NCI-H1092 treated with DMSO at 0.1 percent for 48 hours (cell line): ENCODE measurements around the gene GMCL2.

Experiments used
- DNase-seq: peaks from one replicate; lab custom pipeline; 2025; lab: John Stamatoyannopoulos, UW

GMCL2 gene

DNA sequence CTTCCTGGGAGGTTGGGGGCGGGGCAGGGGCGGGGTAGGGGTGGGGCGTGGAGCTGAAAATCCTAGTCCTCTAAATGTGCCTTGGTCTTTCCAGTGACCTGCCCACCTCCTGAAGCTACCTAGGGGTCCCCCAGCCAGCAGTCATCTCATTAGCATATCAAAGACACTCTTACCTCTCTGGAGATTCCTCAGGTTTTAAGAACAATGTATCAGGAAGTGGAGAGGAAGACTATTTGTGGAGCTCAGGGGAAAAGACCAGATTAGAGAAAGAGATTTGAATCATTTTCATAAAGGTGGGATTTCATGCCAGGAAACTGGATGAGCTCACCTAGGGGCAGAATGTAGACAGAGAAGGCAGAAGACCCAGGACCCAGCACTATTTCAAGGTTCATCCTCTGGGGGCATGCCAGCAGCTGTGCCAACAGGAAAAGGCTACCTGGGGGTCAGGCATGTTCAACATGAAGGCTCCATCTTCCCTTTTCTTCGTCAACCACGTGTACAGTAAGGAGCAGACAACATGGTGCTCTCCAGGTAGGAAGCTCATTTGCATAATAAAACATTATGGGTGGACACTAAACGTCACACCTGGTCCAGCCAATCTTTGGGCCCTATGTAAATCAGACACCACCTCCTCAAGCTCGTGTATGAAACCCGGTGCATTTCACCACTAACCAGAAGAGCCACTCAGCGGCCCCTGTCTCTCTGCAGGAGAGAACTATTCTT is 6.9 kb downstream of the GMCL2 start:
- DNase-seq, result no peak

GRCh38 chr5:178177569-178177968 is 9.6 kb downstream of the GMCL2 start:
- DNase-seq, result no peak

GRCh38 chr5:178176791-178177190 is 10.4 kb downstream of the GMCL2 start:
- no peak for DNase-seq

GRCh38 chr5:178174456-178174855 is 12.7 kb downstream of the GMCL2 start:
- no peak for DNase-seq

DNA sequence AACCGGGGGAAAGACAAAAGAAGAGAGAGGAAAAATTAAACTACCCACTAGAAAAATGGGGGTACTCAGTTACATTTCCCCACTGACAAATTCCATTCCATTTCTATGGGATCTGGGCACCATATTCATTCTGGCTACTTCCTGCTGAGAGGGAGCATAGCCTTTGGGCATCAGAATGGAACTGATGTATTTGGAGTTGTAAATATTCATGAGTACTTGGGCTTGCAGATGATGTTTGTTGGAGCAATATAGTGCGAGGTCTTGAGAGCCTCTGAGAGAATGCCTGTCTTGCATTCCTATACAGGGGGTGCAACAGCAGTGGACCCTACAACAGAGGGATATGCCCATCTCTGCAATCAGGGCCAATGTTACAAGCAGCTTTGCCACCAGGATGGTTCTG is 16.7 kb downstream of the GMCL2 start:
- DNase-seq, result no peak

DNA sequence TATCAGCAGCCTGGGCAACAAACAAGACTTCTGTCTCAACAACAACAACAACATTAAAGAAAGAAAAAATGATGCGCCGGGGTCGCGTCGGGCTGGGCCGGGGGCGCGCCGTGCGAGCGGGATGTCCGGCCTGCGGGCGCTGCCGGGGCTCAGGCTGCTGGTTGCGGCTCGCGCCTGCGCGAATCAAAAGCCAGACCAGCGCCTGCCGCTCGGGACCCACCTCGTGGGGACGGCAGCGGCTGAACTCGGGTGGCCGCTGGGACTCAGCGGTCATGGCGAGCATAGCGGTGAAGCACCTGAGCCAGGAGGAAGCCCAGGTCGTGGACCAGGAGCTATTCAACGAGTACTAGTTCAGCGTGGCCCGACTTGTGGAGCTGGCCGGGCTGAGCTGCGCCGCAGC is 21.6 kb downstream of the GMCL2 start:
- no peak for DNase-seq

- DNase-seq, result peak; percentile 78
Measured at GRCh38 chr5:178163772-178164735, 23.1 kb downstream of the GMCL2 start.

DNA sequence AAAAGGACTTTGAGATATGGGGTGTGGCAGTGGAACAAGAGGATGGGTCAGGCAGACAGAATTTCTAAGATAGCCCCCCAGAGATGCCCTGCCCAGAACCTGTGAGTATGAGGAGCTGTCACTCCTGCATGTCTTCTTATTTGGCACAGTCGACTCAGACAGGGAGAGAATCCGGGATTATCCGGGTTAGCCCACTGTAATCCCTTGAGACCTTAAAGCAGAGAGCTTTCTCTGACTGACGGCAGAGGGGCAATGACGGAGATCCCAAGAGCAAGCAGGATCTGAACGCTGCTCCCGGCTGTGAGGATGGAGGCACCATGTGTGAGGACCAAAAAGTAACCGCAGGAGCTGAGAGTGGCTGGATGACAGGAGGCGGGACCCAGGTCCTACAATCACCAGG is 24.7 kb downstream of the GMCL2 start:
- DNase-seq, result no peak

GRCh38 chr5:178160176-178160575 is 27.0 kb downstream of the GMCL2 start:
- no peak for DNase-seq

DNA sequence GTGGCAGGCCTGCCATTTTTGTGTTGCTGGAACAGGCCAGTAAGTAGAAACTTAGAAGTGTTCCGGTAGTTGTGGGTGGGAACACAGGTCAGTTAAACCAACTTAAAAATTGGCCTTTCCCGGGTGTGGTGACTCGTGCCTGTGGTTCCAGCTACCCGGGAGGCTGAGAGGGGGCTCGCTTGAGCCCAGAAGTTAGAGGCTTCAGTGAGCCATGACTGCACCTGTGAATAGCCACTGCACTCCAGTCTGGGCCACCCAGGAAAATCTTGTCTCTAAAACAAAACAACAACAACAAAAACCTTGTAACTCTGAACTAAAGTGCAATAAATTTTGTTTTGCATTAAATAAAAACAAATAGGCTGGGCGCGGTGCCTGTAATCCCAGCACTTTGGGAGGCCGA is 32.1 kb downstream of the GMCL2 start:
- DNase-seq, result no peak

DNA sequence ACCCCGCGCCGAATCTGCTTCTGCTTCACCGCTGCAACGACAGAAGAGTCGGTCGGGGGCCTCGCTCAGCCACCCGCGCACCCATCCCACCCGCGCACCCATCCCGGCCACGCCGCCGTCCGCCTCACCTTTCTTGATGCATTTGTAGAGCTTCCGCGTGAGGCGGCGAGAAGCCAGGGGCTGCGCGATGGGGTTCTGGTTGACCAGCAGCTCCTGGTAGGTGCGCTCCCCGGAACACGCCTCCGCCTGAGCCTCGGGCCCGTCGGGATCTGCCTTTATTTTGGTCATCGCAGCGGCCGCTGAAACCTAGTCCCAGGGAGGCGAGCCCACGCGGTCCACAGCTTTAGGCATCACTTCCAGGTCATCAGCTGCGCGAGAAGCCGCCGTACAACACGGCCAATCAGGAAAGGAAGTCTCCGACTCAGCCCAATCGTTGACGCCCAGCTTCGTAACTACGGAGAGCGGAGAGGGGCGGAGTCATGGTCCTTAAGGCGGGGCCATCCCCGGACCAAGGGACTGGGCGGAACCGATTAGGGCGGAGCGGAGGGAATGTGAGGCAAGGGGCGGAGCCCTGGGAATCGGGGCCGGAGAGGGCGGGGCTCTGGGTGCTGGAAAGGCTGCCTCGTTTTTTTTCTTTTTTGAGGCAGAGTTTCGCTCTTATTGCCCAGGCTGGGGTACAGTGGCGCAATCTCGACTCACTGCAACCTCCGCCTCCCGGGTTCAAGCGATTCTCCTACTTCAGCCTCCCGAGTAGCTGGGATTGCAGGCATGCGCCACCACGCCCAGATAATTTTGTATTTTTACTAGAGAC is 33.4 kb downstream of the GMCL2 start, which contains the start of gene NHP2:
NHP2 (minus strand) TSS at position 356 of the 811 bp plus-strand sequence; CDS start at position 288, 68 bp downstream.
- peak; percentile 93 for DNase-seq

- no peak for DNase-seq
Measured at GRCh38 chr5:178152491-178153444, 34.4 kb downstream of the GMCL2 start.

GRCh38 chr5:178150977-178151734 is 36.0 kb downstream of the GMCL2 start:
- DNase-seq, result no peak

GRCh38 chr5:178149199-178149932 is 37.8 kb downstream of the GMCL2 start:
- DNase-seq, result no peak

DNA sequence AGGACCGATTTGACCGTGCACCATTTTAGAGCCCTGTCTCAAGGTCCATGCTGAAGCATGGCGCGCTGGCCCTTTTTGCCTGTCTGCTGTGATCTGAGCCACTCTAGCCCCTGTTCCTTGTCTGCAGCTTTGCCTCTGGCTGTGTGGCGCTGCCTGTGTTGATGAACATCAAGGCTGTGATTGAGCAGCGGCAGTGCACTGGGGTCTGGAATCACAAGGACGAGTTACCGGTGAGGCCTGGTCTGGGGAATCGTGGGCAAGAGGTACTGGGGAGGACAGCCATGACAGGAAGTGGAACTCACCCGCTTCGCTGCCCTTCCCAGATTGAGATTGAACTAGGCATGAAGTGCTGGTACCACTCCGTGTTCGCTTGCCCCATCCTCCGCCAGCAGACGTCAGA is 39.8 kb downstream of the GMCL2 start:
- no peak for DNase-seq

DNA sequence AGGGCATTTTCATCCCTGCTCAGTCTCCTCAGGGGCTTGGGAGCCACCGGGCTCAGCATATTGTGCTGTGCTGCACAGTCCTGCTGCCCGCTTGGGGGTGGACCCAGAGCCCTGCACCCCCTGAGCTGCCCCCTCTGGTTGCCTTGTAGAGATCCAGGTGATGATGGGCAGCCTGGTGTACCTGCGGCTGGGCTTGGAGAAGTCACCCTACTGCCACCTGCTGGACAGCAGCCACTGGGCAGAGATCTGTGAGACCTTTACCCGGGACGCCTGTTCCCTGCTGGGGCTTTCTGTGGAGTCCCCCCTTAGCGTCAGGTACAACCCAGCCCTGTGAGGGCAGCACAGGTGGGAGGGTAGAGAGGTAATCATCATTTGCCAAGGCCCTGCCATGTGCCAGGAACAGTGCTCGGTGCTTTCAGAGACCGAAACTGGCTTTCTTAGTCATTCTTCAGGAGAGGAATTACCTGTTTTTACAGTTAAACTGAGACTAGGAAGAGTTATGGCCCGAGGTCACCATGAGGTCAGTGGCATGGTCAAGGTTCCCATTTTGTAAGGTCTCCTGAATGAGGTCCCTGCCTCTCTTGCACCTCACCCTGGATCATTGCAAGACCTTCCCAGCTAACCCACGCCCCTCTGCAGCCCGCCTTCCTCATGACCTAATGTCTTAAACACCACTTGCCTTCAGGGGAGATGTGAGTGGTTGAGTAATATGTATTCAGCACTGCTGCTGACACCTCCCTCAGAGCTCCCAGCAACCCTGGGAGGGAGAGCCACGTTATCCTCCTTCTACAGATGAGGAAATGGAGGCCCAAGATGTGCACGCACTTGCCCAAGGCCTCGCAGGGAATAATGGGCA is 41.0 kb downstream of the GMCL2 start:
- DNase-seq, result peak; percentile 14

DNA sequence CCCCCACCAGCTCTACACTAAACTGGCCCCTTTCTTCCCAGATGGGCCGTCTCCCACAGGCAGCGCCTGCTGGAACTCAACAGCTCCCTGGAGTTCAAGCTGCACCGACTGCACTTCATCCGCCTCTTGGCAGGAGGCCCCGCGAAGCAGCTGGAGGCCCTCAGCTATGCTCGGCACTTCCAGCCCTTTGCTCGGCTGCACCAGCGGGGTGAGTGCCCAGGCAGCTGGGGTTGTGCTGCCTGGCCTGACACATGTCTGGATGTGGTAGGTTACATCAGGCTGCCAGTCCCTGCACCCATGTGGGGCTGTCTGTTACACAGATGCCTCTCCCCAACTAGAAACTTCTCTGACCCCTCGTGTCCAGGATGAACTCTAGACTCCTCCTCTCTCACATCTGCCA is 43.3 kb downstream of the GMCL2 start:
- DNase-seq, result no peak

DNA sequence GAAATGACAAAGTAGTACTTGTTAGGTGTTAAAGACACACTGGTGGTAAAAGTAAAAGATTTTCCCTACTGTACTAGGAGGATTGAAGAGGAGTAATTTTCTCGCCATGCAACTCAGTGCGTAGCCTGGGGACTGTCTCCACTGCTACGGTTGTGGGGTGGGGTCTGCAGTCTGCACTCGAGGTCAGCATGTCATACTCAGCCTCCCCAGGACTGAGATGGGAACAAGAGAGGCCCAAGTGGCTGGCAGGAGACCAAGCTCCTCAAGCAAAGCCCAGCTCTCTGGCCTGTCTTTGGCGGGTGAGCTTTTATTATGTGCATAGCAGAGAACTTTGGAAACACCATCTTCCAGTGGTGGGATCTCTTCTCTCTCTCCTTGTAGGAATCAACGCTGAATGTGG is 43.9 kb downstream of the GMCL2 start:
- DNase-seq, result no peak

GRCh38 chr5:178142642-178143041 is 44.5 kb downstream of the GMCL2 start:
- DNase-seq, result no peak
